Osteoblast (primary cell): ENCODE data around the gene SP2. TPM values are rescaled to one million over a fixed set of nuclear protein-coding genes. Genes with fewer than 3 reads are reported as not detected.

Experiments used
- DNase-seq: peaks from one replicate; pipeline ENCODE4 v3.0.0; 2011; ENCODE audit warnings: low spot score, mixed read lengths; ENCODE audit not compliant: insufficient read length; ENCODE audit errors: missing footprints
- H2AFZ ChIP-seq: 2 replicates; pipeline ENCODE4 v1.6.0; 2011; ENCODE audit warnings: mild to moderate bottlenecking, low read length
- H3K27ac ChIP-seq: 2 replicates; pipeline ENCODE4 v1.5.1; 2011; ENCODE audit warnings: mild to moderate bottlenecking, low read depth, low read length, moderate library complexity
- H3K27me3 ChIP-seq: 2 replicates; pipeline ENCODE4 v1.6.0; 2012; ENCODE audit warnings: mild to moderate bottlenecking, control low read depth, inconsistent platforms, low read length, moderate library complexity; ENCODE audit not compliant: insufficient read depth
- H3K36me3 ChIP-seq: 2 replicates; pipeline ENCODE4 v1.5.1; 2011; ENCODE audit warnings: mild to moderate bottlenecking, low read length, control low read depth, moderate library complexity; ENCODE audit not compliant: insufficient read depth
- H3K4me1 ChIP-seq: 2 replicates; pipeline ENCODE4 v1.5.1; 2011; ENCODE audit warnings: mild to moderate bottlenecking, low read length, control low read depth, moderate library complexity; ENCODE audit not compliant: insufficient read depth
- H3K4me2 ChIP-seq: 2 replicates; pipeline ENCODE4 v1.6.0; 2011; ENCODE audit warnings: mild to moderate bottlenecking, low read length; ENCODE audit not compliant: insufficient read depth
- H3K4me3 ChIP-seq: fragments of 200-600 bp; sonication (generic); 3 replicates; pipeline ENCODE4 v1.5.1; 2012; ENCODE audit warnings: mild to moderate bottlenecking, low read length, inconsistent platforms; ENCODE audit not compliant: insufficient read depth
- H3K79me2 ChIP-seq: 2 replicates; pipeline ENCODE4 v1.6.0; 2012; ENCODE audit warnings: mild to moderate bottlenecking, low read length, control low read depth, inconsistent platforms; ENCODE audit not compliant: insufficient read depth
- H3K9me3 ChIP-seq: 2 replicates; pipeline ENCODE4 v1.5.1; 2011; ENCODE audit warnings: low read depth, low read length, control low read depth
- H4K20me1 ChIP-seq: 2 replicates; pipeline ENCODE4 v1.6.0; 2012; ENCODE audit warnings: mild to moderate bottlenecking, low read length, control low read depth; ENCODE audit not compliant: insufficient read depth
- total RNA-seq: library from RNA; depleted of rRNA; stranded (reverse); fragments of >200 nt; gene quantifications from 2 replicates; pipeline ENCODE4 v1.2.3, GENCODE V29; 2012
- TF ChIP-seq, protein P1 (sequence below): IDR thresholded peaks from 2 replicates; pipeline ENCODE4 v1.5.1; 2011; ENCODE audit warnings: mild to moderate bottlenecking, low read depth, low read length, moderate library complexity; ENCODE audit errors: extremely low read depth

Gene SP2
- total RNA-seq, 1 donor, result 2.5 TPM

GRCh38 chr17:47955497-47956461 lies 59.7 kb downstream of the SP2 start:
- H3K79me2 ChIP-seq, result no peaks in the 10 kb centered on the region

GRCh38 chr17:47956791-47957590 lies 61.0 kb downstream of the SP2 start:
- no peaks in the 10 kb centered on the region for H3K9me3 ChIP-seq
- H3K27me3 ChIP-seq, result peaks cover 3% of the 10 kb centered on the region
- H3K27ac ChIP-seq, result no peak overlapping the region
- no peak overlapping the region for H2AFZ ChIP-seq
- H3K4me3 ChIP-seq, result no peak overlapping the region
- no peaks in the 10 kb centered on the region for H3K79me2 ChIP-seq
- no peaks in the 10 kb centered on the region for H4K20me1 ChIP-seq
- no peak for DNase-seq
- no peaks in the 10 kb centered on the region for H3K4me1 ChIP-seq
- TF ChIP-seq, protein P1, sequence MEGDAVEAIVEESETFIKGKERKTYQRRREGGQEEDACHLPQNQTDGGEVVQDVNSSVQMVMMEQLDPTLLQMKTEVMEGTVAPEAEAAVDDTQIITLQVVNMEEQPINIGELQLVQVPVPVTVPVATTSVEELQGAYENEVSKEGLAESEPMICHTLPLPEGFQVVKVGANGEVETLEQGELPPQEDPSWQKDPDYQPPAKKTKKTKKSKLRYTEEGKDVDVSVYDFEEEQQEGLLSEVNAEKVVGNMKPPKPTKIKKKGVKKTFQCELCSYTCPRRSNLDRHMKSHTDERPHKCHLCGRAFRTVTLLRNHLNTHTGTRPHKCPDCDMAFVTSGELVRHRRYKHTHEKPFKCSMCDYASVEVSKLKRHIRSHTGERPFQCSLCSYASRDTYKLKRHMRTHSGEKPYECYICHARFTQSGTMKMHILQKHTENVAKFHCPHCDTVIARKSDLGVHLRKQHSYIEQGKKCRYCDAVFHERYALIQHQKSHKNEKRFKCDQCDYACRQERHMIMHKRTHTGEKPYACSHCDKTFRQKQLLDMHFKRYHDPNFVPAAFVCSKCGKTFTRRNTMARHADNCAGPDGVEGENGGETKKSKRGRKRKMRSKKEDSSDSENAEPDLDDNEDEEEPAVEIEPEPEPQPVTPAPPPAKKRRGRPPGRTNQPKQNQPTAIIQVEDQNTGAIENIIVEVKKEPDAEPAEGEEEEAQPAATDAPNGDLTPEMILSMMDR, result no peak
- H3K36me3 ChIP-seq, result no peaks in the 10 kb centered on the region
- no peak overlapping the region for H3K4me2 ChIP-seq

More at GRCh38 chr17:47955497-47956461, 59.7 kb downstream of the SP2 start:
- H2AFZ ChIP-seq, result no peak overlapping the region
- no peak overlapping the region for H3K4me2 ChIP-seq
- H3K27me3 ChIP-seq, result no peaks in the 10 kb centered on the region
- H3K36me3 ChIP-seq, result peaks cover 6% of the 10 kb centered on the region
- no peak overlapping the region for H3K27ac ChIP-seq
- no peaks in the 10 kb centered on the region for H3K4me1 ChIP-seq
- H4K20me1 ChIP-seq, result no peaks in the 10 kb centered on the region
- H3K4me3 ChIP-seq, result no peak overlapping the region
- no peaks in the 10 kb centered on the region for H3K9me3 ChIP-seq
- TF ChIP-seq, protein P1, result no peak
- DNase-seq, result no peak

DNA sequence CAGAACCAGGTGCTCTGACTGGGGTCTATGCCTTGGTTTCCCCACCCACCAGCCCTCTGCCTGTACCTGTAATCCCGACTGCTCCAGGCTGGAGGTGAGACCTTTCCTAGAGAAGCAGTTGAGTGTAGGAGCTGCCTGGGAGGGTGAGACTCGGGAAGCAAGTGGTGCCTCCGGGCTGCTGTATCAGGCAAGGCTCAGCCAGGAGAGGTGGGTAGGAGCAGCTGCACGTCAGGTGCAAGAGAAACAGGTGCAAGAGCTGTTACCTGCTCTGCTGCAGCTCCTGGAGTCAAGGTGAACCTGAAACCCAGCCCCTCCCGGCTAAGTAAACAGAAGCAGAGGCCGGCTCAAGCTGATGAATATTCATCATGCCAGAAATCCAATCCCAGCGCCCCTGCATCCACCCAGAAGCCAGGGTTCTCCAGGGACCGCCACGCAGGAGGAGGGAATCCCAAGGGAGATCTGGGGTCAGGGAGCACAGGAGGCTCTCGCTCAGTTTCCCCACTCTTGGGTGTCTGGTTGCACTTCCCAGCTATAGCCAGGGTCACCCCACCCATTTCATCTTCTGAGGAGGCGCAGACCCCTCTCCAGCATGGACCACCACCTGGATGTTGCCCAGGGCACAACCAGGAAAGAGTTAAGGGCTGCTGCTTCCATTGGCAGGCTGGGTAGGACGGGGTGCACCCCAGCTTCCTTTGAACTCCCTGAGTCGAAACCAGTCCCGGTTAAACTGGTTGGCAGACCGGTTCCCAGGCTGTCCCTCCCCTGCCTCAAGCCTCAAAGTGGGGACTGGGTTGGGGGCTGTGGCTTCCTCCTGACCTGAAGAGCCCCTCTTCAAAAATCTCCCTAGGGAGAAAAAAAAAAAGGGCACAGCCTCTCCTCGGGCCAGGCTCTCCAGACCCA lies 61.8 kb downstream of the SP2 start, which contains the start of gene PRR15L:
PRR15L (minus strand) TSS at position 293 of the 900 bp plus-strand sequence. CDS start 4,649 bp downstream, outside the sequence.
- Histone ChIP-seq H4K20me1 (no peaks in the 10 kb centered on the region), H3K36me3 (no peaks in the 10 kb centered on the region), H3K27ac (no peak within 1 kb of the TSS), H3K27me3 (peaks cover 3% of the 10 kb centered on the region), H3K9me3 (no peaks in the 10 kb centered on the region), H3K4me2 (no peak within 1 kb of the TSS), H3K79me2 (no peaks in the 10 kb centered on the region), H3K4me3 (no peak within 1 kb of the TSS), H3K4me1 (no peaks in the 10 kb centered on the region), H2AFZ (no peak within 1 kb of the TSS)
- no peak for DNase-seq
- TF ChIP-seq, protein P1, result no peak
